GM18868 (cell line): Measurements from ENCODE around the gene CEP95.
"Not testable (repeated sequence)": the region's sequence is repeated elsewhere in the genome, so short reads cannot be mapped to it uniquely, and the experiment has no call there.

Experiments
- ATAC-seq: cut with Tn5 transposase; IDR thresholded peaks from one replicate; pipeline ENCODE4 v1.9.1; 2021; ENCODE audit warnings: mild to moderate bottlenecking, moderate library complexity; ENCODE audit not compliant: unreplicated experiment

Gene CEP95

DNA sequence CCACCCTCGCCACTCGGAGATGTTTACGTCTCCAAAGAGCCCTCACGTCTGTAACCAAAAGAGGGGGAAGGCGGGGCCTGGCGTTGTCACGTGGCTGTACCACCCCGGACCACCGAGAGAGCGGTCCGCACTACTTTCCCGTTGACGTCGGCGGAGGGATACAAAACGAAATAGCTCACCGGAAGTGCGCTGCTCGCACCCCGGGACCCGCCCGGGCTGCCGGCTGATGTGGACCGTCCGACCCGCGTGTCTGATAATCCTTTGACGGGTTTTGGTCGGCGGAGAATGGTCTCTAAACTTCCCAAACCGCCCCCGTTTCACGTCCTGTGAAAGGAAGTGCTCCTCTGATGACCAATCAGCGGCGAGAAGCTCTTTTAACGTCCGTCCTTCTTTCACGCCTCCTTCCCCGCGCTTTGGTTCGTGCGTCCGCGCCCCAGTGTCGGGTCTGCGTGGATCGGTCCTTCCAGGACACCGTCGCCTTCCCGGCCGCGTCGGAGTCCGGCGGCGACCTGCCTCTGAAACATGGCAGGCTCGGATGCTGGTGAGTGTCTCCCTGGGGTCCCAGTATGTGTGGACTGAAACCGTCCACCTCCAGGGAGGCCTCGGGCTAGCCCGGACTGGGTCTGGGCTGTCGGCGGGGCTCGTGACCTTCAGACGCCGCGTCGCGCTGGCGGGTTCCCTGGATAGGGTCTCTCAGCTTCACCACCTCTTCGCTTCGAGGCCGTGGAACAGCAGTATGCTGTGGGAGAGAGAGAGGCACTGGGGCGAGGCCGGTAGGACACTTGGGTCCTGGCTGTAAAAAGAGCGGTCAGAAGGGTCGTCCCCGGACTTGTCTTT is at the start of gene CEP95:
Gene CEP95, plus strand, starts transcription at position 402 of the 837 bp plus-strand sequence. Its CDS starts 121 bp downstream, at position 523.
- ATAC-seq = peak; percentile 62

DNA sequence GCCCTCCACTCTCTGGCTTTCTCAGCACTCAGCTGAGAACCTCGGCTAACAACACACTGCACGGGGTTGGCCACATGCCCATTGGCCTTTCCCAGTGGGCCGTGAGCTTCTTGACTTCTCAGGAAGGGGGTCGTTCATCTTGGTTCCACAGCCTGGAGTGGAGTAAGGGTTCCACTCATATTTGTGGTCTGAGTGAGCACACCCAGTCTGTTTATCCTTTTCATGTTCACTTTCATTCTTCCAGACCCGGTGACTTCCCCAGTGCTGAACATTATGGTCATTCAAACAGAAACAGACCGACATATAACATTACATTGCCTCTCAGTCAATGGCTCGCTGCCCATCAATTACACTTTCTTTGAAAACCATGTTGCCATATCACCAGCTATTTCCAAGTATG is 49.6 kb upstream of the CEP95 start:
- ATAC-seq = no peak

DNA sequence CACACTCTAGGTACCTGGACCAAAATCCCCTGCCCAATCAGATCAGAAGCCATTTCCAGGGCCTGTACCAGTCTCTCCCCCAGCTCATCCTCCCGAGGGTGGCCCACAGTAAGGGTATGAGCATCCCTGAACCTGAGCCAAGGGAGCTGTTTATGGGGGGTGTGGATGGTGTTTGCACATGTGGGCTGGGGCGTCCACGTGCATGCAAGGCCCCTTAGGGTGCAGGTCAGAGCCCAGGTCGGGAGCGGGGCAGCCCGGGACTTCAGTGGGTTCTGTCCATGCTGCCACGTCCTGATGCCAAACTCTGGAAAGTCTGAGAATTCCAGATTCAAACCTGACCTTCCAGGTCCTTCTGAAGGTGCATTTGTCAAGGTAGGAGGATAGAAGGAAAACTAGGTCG is 48.0 kb upstream of the CEP95 start:
- no peak for ATAC-seq

DNA sequence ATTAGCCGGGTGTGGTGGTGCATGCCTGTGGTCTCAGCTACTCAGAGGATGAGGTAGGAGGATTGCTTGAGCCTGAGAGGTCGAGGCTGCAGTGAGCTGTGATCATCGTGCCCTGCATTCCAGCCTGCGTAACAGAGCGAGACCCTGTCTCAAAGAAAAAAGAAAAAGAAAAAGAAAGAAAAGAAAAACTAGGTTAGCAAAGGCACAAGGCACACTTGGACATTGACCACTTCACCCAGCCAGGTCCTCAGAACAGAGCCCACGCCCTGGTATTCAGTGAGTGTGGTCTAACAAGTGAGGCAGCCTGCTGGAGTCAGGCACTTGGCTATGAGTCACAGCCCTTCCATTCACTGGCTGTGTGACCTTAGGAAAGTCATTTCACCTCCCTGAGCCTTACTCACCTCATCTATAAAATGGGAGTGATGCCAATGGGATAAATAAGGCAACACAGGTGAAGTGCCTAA is 47.5 kb upstream of the CEP95 start:
- ATAC-seq = no peak

DNA sequence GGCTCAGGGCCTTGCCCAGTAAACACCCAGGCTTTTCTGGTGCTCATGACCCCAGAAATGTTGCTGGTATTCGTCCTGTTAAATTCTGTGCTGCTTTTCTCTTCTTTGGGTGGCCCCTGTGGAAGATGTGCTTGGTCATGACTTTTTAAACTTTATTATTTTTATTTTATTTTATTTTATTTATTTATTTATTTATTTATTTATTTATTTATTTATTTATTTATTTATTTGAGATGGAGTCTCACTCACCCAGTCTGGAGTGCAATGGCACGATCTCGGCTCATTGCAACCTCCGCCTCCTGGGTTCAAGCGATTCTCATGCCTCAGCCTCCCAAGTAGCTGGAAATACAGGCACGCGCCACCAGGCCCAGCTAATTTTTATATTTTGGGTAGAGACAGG is 47.0 kb upstream of the CEP95 start:
- not testable (repeated sequence) for ATAC-seq

DNA sequence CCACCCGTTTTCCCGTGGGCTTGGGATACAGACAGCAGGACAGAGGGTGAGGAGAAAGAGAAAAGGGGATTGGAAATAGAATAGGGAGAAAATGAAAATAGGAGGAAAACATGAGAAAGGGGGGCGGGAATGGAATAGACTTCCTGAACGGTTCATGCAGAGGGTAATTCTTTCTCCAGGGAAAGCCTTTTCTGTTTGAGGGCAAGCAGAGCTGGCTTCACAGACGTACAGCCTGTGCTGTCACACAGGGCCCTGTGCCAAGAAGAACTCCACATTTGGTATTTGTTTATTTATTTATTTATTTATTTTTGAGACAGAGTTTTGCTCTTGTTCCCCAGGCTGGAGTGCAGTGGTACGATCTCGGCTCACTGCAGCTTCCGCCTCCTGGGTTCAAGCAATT is 45.8 kb upstream of the CEP95 start:
- ATAC-seq = no peak

DNA sequence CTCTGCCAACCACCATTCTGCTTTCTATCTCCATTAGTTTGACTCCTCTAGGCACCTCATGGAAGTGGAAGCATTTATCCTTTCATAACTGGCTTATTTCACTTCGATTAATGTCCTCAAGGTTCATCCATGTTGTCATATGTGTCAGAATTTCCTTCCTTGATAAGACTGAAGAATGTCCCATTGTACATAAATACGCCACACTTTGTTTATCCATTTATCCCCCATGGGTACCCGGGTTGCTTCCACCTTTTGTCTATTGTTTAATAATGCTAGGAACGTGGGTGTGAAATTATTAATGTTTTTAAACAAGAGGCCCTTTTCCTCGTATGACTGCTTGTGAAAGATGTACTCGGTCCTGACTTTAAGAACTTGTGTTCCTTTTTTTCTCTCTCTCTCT is 45.0 kb upstream of the CEP95 start:
- no peak for ATAC-seq

DNA sequence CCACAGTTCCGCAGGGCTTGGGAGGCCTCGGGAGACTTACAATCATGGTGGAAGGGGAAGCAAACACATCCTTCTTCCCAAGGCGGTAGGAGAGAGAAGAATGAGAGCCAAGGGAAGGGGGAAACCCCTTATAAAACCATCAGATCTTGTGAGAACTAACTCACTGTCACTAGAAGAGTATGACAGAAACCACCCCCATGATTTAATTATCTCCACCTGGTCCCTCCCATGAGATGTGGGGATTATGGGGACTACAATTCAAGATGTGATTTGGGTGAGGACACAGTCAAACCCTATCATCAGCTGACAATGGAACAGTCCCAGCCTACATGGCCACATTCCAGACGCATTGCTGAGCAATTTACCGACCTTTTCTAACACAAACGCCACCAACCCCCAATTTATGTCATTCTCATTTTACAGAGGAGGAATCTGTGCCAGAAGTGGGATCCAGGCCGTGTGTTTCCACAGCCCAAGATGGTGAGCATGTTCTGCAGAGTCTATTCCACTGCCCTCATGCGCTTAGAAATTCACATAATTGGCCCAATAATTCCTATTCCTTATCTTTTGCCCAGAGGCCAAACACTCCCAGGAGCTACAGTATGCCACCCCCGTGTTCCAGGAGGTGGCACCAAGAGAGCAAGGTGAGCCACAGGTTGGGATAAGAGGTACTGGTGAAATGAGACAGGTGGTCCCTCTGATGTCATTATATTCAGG is 40.6 kb upstream of the CEP95 start:
- ATAC-seq = no peak

DNA sequence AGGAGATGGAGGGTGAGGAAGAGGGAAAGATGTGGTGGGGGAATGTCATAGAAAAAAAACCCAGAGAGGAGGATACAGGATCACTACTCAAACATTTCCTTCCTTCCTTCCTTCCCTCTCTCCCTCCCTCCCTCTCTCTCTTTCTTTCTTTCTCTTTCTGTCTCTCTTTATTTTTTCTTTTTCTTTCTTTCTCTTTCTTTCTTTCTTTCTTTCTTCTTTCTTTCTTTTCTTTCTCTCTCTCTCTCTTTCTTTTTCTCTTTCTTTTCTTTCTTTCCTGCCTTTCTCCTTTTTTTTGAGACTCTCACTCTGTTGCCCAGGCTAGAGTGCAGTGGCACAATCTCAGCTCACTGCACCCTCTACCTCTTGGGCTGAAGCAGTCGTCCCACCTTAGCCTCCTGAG is 39.9 kb upstream of the CEP95 start:
- ATAC-seq = not testable (repeated sequence)

DNA sequence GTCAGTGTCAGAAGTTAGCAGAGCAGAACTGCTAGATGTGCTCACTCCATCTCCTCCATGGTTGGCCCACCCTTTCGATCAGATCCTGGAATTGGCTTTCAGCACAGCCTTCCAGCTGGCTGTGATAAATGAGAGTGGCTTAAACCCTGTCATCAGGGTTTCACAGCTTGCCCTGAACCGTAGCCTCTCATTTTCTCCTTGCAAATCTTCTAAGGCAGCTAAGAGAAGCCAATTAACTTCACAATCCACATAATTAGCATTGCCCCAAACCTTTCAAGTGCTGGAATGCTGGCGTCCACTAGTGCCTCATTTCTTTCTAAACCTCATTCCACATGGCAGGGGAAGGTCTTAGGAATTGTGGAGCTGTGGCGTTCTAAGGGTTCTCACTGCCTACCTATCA is 36.2 kb upstream of the CEP95 start:
- no peak for ATAC-seq

GRCh38 chr17:64471440-64471839 is 35.3 kb upstream of the CEP95 start:
- no peak for ATAC-seq

DNA sequence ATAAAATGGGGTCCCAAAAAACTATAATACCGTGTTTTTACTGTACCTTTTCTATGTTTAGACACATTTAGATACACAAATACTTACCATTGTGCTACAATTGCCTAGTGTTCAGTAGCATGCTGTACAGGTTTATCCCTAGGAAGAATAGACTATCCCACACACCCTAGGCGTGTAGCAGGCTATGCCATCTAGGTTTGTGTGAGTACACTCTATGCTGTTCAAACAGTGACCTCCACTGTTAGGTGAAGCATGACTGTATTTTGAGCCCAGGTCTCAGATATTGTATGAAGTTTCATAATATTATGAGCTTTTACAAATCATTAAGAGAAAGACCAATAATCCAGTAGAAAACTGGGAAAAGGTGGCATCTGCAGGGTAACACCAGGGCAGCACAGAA is 34.2 kb upstream of the CEP95 start:
- ATAC-seq = no peak

DNA sequence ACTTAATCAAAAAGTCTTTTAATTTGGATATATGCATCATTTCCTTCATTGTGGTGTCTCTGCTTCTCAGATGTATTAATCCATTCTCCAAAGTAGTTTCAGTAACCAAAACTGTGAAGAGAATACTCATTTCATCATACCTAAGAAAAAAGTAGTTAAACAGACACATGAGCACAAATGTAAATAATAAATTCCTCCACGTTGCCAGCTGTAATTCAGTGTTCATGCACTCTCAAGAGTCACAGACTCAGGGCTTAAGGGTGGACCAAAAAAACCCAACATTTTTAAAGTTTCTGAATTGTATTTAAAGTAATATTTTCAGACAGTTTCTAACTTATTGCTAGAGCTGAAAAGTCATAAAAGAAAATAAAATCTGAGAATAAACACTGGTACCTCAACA is 28.9 kb upstream of the CEP95 start:
- no peak for ATAC-seq

DNA sequence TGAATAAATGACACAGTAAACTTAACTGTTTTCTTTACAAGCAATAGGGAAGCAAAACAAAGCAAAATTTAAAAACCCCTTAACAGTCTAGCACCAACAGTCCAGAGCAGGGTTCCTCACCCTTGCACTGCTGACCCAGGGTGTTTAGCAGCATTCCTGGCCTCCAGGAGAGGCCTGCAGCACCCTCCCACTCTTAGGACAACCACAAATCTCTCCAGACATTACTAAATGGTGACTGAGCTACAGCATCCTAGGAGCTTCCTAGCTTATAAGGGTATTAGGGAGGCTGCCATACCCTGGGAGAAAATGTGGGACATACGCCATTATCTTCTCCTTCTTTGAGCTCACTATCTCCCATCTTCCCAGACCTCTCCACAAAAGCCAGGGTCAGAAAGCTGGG is 25.8 kb upstream of the CEP95 start:
- no peak for ATAC-seq

DNA sequence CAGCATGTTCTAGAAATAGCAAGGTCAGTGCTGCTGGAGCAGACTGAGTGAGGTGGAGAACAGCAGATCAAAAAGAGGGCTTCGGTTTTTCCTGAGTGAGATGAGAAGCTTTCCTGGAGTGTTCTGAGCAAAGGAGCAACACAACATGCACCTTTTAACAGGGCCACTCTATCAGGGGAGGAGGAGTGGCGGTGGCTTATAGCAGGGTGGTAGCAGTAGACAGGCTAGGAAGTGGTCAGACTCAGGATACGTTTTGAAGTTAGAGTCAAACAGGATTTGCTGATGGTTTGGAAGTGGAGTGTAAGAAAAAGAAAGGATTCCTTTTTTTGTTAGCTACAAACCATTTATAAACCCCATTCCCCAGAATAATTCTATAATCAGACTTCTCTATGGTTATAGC is 22.4 kb upstream of the CEP95 start:
- ATAC-seq = no peak

DNA sequence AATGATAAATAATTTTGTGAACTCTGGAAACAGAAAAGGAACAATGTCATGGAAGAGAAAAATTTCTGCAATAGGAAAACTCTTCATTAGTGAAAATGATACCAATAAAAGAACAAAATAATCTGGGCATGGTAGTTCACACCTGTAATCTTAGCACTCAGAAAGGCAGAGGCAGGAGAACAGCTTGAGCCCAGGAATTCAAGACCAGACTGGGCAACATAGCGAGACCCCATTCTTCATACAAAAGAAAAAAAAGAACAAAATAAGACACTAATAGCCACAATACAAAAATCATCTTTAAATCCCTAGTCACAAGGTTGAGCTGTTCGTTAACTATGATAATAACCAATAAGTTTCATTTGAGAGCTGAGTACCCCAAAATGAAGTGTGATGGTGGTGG is 18.5 kb upstream of the CEP95 start:
- no peak for ATAC-seq

DNA sequence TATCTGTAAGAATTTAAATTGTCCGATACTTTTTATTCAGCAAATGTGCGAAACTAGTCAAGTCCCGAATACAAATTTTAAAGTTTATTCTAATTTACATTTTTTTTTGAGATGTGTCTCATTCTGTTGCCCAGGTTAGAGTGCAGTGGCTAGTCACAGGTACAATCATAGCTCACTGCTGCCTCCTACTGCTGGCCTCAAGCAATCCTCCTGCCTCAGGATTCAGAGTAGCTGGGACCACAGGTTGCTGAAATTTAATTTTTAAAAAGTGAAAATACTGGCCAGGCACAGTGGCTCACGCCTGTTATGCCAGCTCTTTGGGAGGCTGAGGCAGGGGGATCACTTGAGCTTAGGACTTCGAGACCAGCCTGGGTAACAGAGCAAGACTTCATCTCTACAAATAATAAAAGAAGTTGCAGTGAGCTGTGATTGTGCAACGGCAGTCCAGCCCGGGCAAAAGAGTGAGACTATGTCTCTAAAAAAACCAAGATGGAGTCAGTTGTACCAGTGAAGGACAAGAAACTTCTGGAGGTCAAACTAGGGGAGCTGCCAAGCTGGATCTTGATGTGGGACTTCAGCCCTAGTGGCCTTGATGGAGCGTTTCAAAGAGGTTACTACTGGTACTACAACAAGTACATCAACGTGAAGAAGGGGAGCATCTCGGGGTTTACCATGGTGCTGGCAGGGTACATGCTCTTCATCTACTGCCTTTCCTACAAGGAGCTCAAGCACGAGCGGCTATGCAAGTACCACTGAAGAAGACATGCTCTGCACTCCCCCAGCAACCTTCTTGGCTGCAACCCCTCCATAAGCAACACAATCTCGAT is 15.5 kb upstream of the CEP95 start:
- no peak for ATAC-seq

- ATAC-seq = no peak
These were observed 14.8 kb upstream of the CEP95 start for GRCh38 chr17:64491994-64492393.

GRCh38 chr17:64492481-64493109 is 14.2 kb upstream of the CEP95 start:
- ATAC-seq = no peak

- ATAC-seq = no peak
These were observed 12.7 kb upstream of the CEP95 start for GRCh38 chr17:64494121-64494520.

DNA sequence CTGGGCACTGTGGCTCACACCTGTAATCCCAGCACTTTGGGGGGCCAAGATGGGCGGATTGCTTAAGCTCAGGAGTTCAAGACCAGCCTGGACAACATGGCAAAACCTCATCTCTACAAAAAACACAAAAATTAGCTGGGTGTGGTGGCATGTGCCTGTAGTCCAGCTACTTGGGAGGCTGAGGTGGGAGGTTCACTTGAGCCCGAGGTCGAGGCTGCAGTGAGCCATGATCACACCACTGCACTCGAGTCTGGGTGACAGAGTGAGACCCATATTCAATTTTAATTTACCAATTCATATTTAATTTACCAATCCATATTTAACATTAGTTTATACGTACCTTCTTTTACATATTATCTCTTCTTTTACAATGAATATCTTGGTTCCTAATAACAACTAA is 11.5 kb upstream of the CEP95 start:
- not testable (repeated sequence) for ATAC-seq
